GM19238 (cell line): ENCODE data around the gene MYO1B.
A peak's percentile ranks its signal among the peaks of the same experiment; 100 is the strongest.

ENCODE experiments used
- DNase-seq: peaks from one replicate; pipeline ENCODE4 v3.0.0; 2011; ENCODE audit warnings: low spot score; ENCODE audit not compliant: insufficient read length

MYO1B gene

GRCh38 chr2:191245046-191245868 lies at the start of gene MYO1B:
Gene MYO1B, plus strand, starts transcription at chr2:191245404. Its CDS starts 31,492 bp downstream, at chr2:191276896.
- peak; percentile 13 for DNase-seq

GRCh38 chr2:191197096-191197495 lies 48.1 kb upstream of the MYO1B start:
- DNase-seq = no peak

- DNase-seq = no peak
Observed at GRCh38 chr2:191198271-191198670, 46.9 kb upstream of the MYO1B start.

- no peak for DNase-seq
Observed at GRCh38 chr2:191199929-191200512, 45.2 kb upstream of the MYO1B start.

GRCh38 chr2:191200910-191201309 lies 44.3 kb upstream of the MYO1B start:
- no peak for DNase-seq

GRCh38 chr2:191202209-191202721 lies 42.9 kb upstream of the MYO1B start:
- DNase-seq = no peak

GRCh38 chr2:191202881-191203397 lies 42.3 kb upstream of the MYO1B start:
- no peak for DNase-seq

GRCh38 chr2:191204433-191204832 lies 40.8 kb upstream of the MYO1B start:
- DNase-seq = no peak

GRCh38 chr2:191206613-191207471 lies 38.4 kb upstream of the MYO1B start:
- no peak for DNase-seq

- DNase-seq = no peak
Observed at GRCh38 chr2:191209340-191209739, 35.9 kb upstream of the MYO1B start.

- no peak for DNase-seq
Observed at GRCh38 chr2:191212119-191212518, 33.1 kb upstream of the MYO1B start.

- no peak for DNase-seq
Observed at GRCh38 chr2:191213333-191213732, 31.9 kb upstream of the MYO1B start.

- no peak for DNase-seq
Observed at GRCh38 chr2:191215230-191215629, 30.0 kb upstream of the MYO1B start.

- DNase-seq = no peak
Observed at GRCh38 chr2:191215666-191216065, 29.5 kb upstream of the MYO1B start.

- no peak for DNase-seq
Observed at GRCh38 chr2:191217580-191217979, 27.6 kb upstream of the MYO1B start.

GRCh38 chr2:191218292-191218898 lies 26.8 kb upstream of the MYO1B start:
- peak; percentile 10 for DNase-seq

- DNase-seq = no peak
Observed at GRCh38 chr2:191220671-191221070, 24.5 kb upstream of the MYO1B start.

GRCh38 chr2:191221666-191222065 lies 23.5 kb upstream of the MYO1B start:
- DNase-seq = no peak

GRCh38 chr2:191222507-191222906 lies 22.7 kb upstream of the MYO1B start:
- no peak for DNase-seq

GRCh38 chr2:191222952-191223351 lies 22.3 kb upstream of the MYO1B start:
- DNase-seq = no peak

- no peak for DNase-seq
Observed at GRCh38 chr2:191225126-191225525, 20.1 kb upstream of the MYO1B start.
